Measurements from ENCODE around the gene PRPF31. TPM values are rescaled to one million over a fixed set of nuclear protein-coding genes. Genes with fewer than 3 reads are reported as not detected.

The PRPF31 gene
- total and polyA plus RNA-seq, 9 of the 15 experiments (the other 6 are each of a cell fraction or from before 2014, with no cell fraction given), result 5.8 to 92.2 (median 69.2) TPM

DNA sequence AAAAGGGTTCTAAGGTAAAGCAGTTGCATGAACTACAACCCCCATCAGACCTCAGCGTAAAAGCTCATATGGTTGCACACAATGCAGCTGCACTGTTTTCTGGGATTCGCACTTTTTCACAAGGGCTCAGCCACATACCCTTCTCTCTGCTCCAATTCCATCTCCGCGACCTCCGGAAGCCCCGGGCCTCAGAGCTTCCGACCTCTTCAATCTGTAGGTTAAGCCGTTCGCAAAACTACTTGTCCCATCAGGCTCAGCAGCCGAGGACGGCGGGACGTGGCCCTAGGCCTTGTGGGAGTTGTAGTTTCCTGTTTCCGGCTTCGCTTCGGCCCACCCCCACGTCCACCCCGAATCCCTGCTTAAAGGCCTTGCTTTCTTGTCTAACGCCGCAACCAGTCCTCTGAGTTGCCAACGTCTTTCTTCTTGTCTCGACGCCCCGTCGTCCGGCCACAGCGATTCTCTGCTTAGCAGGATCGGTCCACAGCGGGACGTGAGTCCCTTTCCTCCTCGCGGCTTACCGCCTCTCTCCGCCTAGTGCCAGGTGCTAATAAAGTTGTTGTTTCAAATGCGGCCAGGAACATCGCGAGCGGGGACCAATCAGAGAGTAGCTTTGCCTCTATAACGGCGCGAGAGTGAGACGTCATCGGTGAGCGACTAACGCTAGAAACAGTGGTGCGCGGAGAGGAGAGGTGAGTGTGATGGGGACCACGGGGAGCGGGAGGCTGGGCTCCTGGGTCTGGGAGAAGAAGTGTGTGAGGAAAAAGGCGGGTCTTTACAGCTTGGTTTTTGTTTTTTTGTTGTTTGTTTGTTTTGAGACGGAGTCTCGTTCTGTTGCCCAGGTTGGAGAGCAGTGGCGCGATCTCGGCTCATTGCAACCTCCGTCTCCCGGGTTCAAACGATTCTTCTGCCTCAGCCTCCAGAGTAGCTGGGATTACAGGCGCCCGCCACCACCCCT is at the start of gene PRPF31, which contains the start of gene TFPT (continued):
- TF ChIP-seq JUND (IDR thresholded peaks at IDR 0.05; ENCODE audit: borderline replicate concordance, low read depth, low read length) (peak; percentile 77), JUND (tag; IDR thresholded peaks at IDR 0.05; ENCODE audit: borderline replicate concordance, low read depth, low read length) (peak; percentile 26; the same call in 2 of the 3 replicates), DDX20 (tag; IDR thresholded peaks at IDR 0.05; ENCODE audit: low read depth) (no peak), ARNT (IDR thresholded peaks at IDR 0.05) (peak in 1 of 2 experiments; percentile 95; a peak in 3 of 4 replicates), ZNF165 (CRISPR knock-in tag; IDR thresholded peaks at IDR 0.05; ENCODE audit: borderline replicate concordance) (peak; percentile 65; the same call in 1 of the 2 replicates), NR2C1 (IDR thresholded peaks at IDR 0.05) (peak; percentile 86), NR2C1 (tag; IDR thresholded peaks at IDR 0.05) (peak; percentile 88), SRSF1 (IDR thresholded peaks at IDR 0.05; ENCODE audit: low read depth, low read length) (no peak), XRCC5 (IDR thresholded peaks at IDR 0.05; ENCODE audit: low read depth, low read length) (peak; percentile 83), EP400 (IDR thresholded peaks at IDR 0.05) (peak; percentile 97), RFX5 (IDR thresholded peaks at IDR 0.05; ENCODE audit: low read depth, low read length) (peak; percentile 24; the same call in 1 of the 2 replicates), KDM4B (IDR thresholded peaks at IDR 0.05; ENCODE audit: borderline replicate concordance in 2 of 2, low read depth in 1 of 2) (peak in 1 of 2 experiments; percentile 21; a peak in 1 of 4 replicates), NR2C2 (CRISPR knock-in tag; IDR thresholded peaks at IDR 0.05) (peak; percentile 79; the same call in 1 of the 2 replicates), NR2C2 (tag; IDR thresholded peaks at IDR 0.05) (peak; percentile 94), HDAC1 (IDR thresholded peaks at IDR 0.05) (peak in 1 of 2 experiments; percentile 98; a peak in 3 of 4 replicates)
- TF ChIP-seq, protein P1, sequence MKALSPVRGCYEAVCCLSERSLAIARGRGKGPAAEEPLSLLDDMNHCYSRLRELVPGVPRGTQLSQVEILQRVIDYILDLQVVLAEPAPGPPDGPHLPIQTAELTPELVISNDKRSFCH (CRISPR knock-in tag; IDR thresholded peaks at IDR 0.05), result no peak
- TF ChIP-seq, protein P1 (tag; IDR thresholded peaks at IDR 0.05), result peak; percentile 92; the same call in 1 of the 2 replicates
- TF ChIP-seq, protein P2, sequence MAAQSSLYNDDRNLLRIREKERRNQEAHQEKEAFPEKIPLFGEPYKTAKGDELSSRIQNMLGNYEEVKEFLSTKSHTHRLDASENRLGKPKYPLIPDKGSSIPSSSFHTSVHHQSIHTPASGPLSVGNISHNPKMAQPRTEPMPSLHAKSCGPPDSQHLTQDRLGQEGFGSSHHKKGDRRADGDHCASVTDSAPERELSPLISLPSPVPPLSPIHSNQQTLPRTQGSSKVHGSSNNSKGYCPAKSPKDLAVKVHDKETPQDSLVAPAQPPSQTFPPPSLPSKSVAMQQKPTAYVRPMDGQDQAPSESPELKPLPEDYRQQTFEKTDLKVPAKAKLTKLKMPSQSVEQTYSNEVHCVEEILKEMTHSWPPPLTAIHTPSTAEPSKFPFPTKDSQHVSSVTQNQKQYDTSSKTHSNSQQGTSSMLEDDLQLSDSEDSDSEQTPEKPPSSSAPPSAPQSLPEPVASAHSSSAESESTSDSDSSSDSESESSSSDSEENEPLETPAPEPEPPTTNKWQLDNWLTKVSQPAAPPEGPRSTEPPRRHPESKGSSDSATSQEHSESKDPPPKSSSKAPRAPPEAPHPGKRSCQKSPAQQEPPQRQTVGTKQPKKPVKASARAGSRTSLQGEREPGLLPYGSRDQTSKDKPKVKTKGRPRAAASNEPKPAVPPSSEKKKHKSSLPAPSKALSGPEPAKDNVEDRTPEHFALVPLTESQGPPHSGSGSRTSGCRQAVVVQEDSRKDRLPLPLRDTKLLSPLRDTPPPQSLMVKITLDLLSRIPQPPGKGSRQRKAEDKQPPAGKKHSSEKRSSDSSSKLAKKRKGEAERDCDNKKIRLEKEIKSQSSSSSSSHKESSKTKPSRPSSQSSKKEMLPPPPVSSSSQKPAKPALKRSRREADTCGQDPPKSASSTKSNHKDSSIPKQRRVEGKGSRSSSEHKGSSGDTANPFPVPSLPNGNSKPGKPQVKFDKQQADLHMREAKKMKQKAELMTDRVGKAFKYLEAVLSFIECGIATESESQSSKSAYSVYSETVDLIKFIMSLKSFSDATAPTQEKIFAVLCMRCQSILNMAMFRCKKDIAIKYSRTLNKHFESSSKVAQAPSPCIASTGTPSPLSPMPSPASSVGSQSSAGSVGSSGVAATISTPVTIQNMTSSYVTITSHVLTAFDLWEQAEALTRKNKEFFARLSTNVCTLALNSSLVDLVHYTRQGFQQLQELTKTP (IDR thresholded peaks at IDR 0.05; ENCODE audit: low read depth in 1 of 2, partially characterized antibody in 2 of 2), result peak; percentile 86 to 99
